C1 segment of cervical spinal cord (tissue), 14 donors: ENCODE data around the gene SGPL1.
"Not testable (repeated sequence)": the region's sequence is repeated elsewhere in the genome, so short reads cannot be mapped to it uniquely, and the experiment has no call there.

Source experiments
- DNase-seq, 14 donors: peaks; one replicate each; lab custom pipeline; 2025; lab: John Stamatoyannopoulos, UW

SGPL1 gene

GRCh38 chr10:70906031-70906783 is 90.5 kb downstream of the SGPL1 start:
- no peak for DNase-seq

GRCh38 chr10:70906953-70907636 is 91.3 kb downstream of the SGPL1 start:
- no peak for DNase-seq

- no peak for DNase-seq
Observed at GRCh38 chr10:70907637-70908405, 92.1 kb downstream of the SGPL1 start.

- DNase-seq: no peak
Observed at GRCh38 chr10:70908406-70909296, 92.9 kb downstream of the SGPL1 start.

- no peak for DNase-seq
Observed at GRCh38 chr10:70909326-70909935, 93.7 kb downstream of the SGPL1 start.

GRCh38 chr10:70910486-70911341 is 95.0 kb downstream of the SGPL1 start:
- DNase-seq: no peak

GRCh38 chr10:70911386-70911785 is 95.6 kb downstream of the SGPL1 start:
- no peak for DNase-seq

GRCh38 chr10:70912556-70912955 is 96.8 kb downstream of the SGPL1 start:
- DNase-seq: no peak

GRCh38 chr10:70913191-70913892 is 97.6 kb downstream of the SGPL1 start:
- DNase-seq: no peak

- no peak for DNase-seq
Observed at GRCh38 chr10:70913893-70914240, 98.1 kb downstream of the SGPL1 start.

- DNase-seq: no peak
Observed at GRCh38 chr10:70914316-70914864, 98.6 kb downstream of the SGPL1 start.

- no peak for DNase-seq
Observed at GRCh38 chr10:70915206-70915605, 99.5 kb downstream of the SGPL1 start.

- DNase-seq: no peak
Observed at GRCh38 chr10:70915806-70916205, 100.1 kb downstream of the SGPL1 start.

GRCh38 chr10:70916241-70916640 is 100.5 kb downstream of the SGPL1 start:
- DNase-seq: no peak

- no peak for DNase-seq
Observed at GRCh38 chr10:70917226-70917625, 101.5 kb downstream of the SGPL1 start.

- no peak for DNase-seq
Observed at GRCh38 chr10:70917635-70918034, 101.9 kb downstream of the SGPL1 start.

GRCh38 chr10:70918851-70919530 is 103.2 kb downstream of the SGPL1 start:
- DNase-seq: no peak

GRCh38 chr10:70919906-70920305 is 104.2 kb downstream of the SGPL1 start:
- not testable (repeated sequence) for DNase-seq

GRCh38 chr10:70920519-70920918 is 104.8 kb downstream of the SGPL1 start:
- no peak for DNase-seq
